Activated T-helper 17 cell treated with anti-CD3 and anti-CD28 coated beads, Interleukin-2, amount 50 U/mL, for 72 hours (primary cell): ENCODE measurements around the gene CCL2. TPM values are rescaled to one million over a fixed set of nuclear protein-coding genes. Genes with fewer than 3 reads are reported as not detected.

Source experiments
- ATAC-seq: fragments of 150-1000 bp; cut with Tn5 transposase; replicated peaks from 2 replicates; pipeline ENCODE4 v1.10.0; 2021; ENCODE audit warnings: mild to moderate bottlenecking, moderate library complexity
- H3K27ac Mint-ChIP-seq: one replicate; pipeline ENCODE4 v1.8.0; 2022; ENCODE audit warnings: mixed read lengths
- H3K27me3 Mint-ChIP-seq: one replicate; pipeline ENCODE4 v1.8.0; 2022; ENCODE audit warnings: mixed read lengths
- H3K36me3 Mint-ChIP-seq: one replicate; pipeline ENCODE4 v1.8.0; 2022; ENCODE audit warnings: low read depth, mild to moderate bottlenecking, mixed read lengths
- H3K4me1 Mint-ChIP-seq: one replicate; pipeline ENCODE4 v1.8.0; 2022; ENCODE audit warnings: mixed read lengths
- H3K4me3 Mint-ChIP-seq: one replicate; pipeline ENCODE4 v1.8.0; 2022; ENCODE audit warnings: mild to moderate bottlenecking, mixed read lengths
- H3K9me3 Mint-ChIP-seq: one replicate; pipeline ENCODE4 v1.8.0; 2022; ENCODE audit warnings: mixed read lengths
- total RNA-seq, 2 donors: library from RNA; stranded (reverse); gene quantifications; one replicate each; pipeline ENCODE4 v1.2.3, GENCODE V29; 2022

The CCL2 gene
- total RNA-seq, 2 donors from 2014 or later, result not detected

- peaks cover 39% of the 10 kb centered on the region for H3K27me3 Mint-ChIP-seq
- H3K9me3 Mint-ChIP-seq, result no peaks in the 10 kb centered on the region
- H3K27ac Mint-ChIP-seq, result no peak overlapping the region
- ATAC-seq, result no peak
- no peaks in the 10 kb centered on the region for H3K36me3 Mint-ChIP-seq
- no peak overlapping the region for H3K4me3 Mint-ChIP-seq
- H3K4me1 Mint-ChIP-seq, result no peaks in the 10 kb centered on the region
Observed at GRCh38 chr17:34227707-34228106, 27.4 kb upstream of the CCL2 start.

GRCh38 chr17:34228781-34229180 lies 26.3 kb upstream of the CCL2 start:
- Mint-ChIP-seq H3K27ac (no peak overlapping the region), H3K4me3 (no peak overlapping the region), H3K4me1 (no peaks in the 10 kb centered on the region), H3K36me3 (no peaks in the 10 kb centered on the region), H3K27me3 (peaks cover 45% of the 10 kb centered on the region), H3K9me3 (no peaks in the 10 kb centered on the region)
- no peak for ATAC-seq

- no peak overlapping the region for H3K27ac Mint-ChIP-seq
- no peak for ATAC-seq
- no peak overlapping the region for H3K4me3 Mint-ChIP-seq
- no peaks in the 10 kb centered on the region for H3K9me3 Mint-ChIP-seq
- no peaks in the 10 kb centered on the region for H3K36me3 Mint-ChIP-seq
- H3K27me3 Mint-ChIP-seq, result peaks cover 47% of the 10 kb centered on the region
- H3K4me1 Mint-ChIP-seq, result no peaks in the 10 kb centered on the region
Observed at GRCh38 chr17:34230342-34230741, 24.7 kb upstream of the CCL2 start.

- H3K4me1 Mint-ChIP-seq, result no peaks in the 10 kb centered on the region
- H3K4me3 Mint-ChIP-seq, result no peak overlapping the region
- no peaks in the 10 kb centered on the region for H3K9me3 Mint-ChIP-seq
- H3K27ac Mint-ChIP-seq, result no peak overlapping the region
- H3K27me3 Mint-ChIP-seq, result peaks cover 31% of the 10 kb centered on the region
- H3K36me3 Mint-ChIP-seq, result no peaks in the 10 kb centered on the region
- no peak for ATAC-seq
Observed at GRCh38 chr17:34234616-34235015, 20.5 kb upstream of the CCL2 start.

- Mint-ChIP-seq H3K4me1 (no peaks in the 10 kb centered on the region), H3K9me3 (no peaks in the 10 kb centered on the region)
- no peak for ATAC-seq
Observed at GRCh38 chr17:34235389-34236028, 19.6 kb upstream of the CCL2 start.

GRCh38 chr17:34236281-34236892 lies 18.7 kb upstream of the CCL2 start:
- ATAC-seq, result no peak
- peaks cover 22% of the 10 kb centered on the region for H3K27me3 Mint-ChIP-seq
- no peaks in the 10 kb centered on the region for H3K9me3 Mint-ChIP-seq
- no peaks in the 10 kb centered on the region for H3K4me1 Mint-ChIP-seq
- H3K4me3 Mint-ChIP-seq, result no peak overlapping the region
- H3K27ac Mint-ChIP-seq, result no peak overlapping the region
- H3K36me3 Mint-ChIP-seq, result no peaks in the 10 kb centered on the region

More at GRCh38 chr17:34235389-34236028, 19.6 kb upstream of the CCL2 start:
- peaks cover 30% of the 10 kb centered on the region for H3K27me3 Mint-ChIP-seq
- no peak overlapping the region for H3K27ac Mint-ChIP-seq
- H3K36me3 Mint-ChIP-seq, result no peaks in the 10 kb centered on the region
- H3K4me3 Mint-ChIP-seq, result no peak overlapping the region

GRCh38 chr17:34237458-34237857 lies 17.6 kb upstream of the CCL2 start:
- Mint-ChIP-seq H3K27me3 (peaks cover 21% of the 10 kb centered on the region), H3K36me3 (no peaks in the 10 kb centered on the region), H3K4me1 (no peaks in the 10 kb centered on the region), H3K9me3 (no peaks in the 10 kb centered on the region), H3K4me3 (no peak overlapping the region), H3K27ac (no peak overlapping the region)
- no peak for ATAC-seq

GRCh38 chr17:34241062-34241461 lies 14.0 kb upstream of the CCL2 start:
- Mint-ChIP-seq H3K4me1 (no peaks in the 10 kb centered on the region), H3K36me3 (no peaks in the 10 kb centered on the region), H3K9me3 (no peaks in the 10 kb centered on the region), H3K27ac (no peak overlapping the region), H3K27me3 (peaks cover 13% of the 10 kb centered on the region), H3K4me3 (no peak overlapping the region)
- ATAC-seq, result no peak

GRCh38 chr17:34242587-34243363 lies 12.3 kb upstream of the CCL2 start:
- no peak overlapping the region for H3K27ac Mint-ChIP-seq
- no peak for ATAC-seq
- H3K4me3 Mint-ChIP-seq, result no peak overlapping the region
- H3K4me1 Mint-ChIP-seq, result no peaks in the 10 kb centered on the region
- no peaks in the 10 kb centered on the region for H3K9me3 Mint-ChIP-seq
- peaks cover 6% of the 10 kb centered on the region for H3K27me3 Mint-ChIP-seq
- H3K36me3 Mint-ChIP-seq, result no peaks in the 10 kb centered on the region

GRCh38 chr17:34243364-34244320 lies 11.4 kb upstream of the CCL2 start:
- Mint-ChIP-seq H3K9me3 (no peaks in the 10 kb centered on the region), H3K4me3 (no peak overlapping the region), H3K4me1 (no peaks in the 10 kb centered on the region), H3K36me3 (no peaks in the 10 kb centered on the region), H3K27me3 (peaks cover 11% of the 10 kb centered on the region), H3K27ac (no peak overlapping the region)
- no peak for ATAC-seq

- Mint-ChIP-seq H3K27ac (no peak overlapping the region), H3K9me3 (no peaks in the 10 kb centered on the region)
Observed at GRCh38 chr17:34245351-34245905, 9.7 kb upstream of the CCL2 start.

GRCh38 chr17:34246446-34246845 lies 8.6 kb upstream of the CCL2 start:
- H3K27me3 Mint-ChIP-seq, result peaks cover 17% of the 10 kb centered on the region
- H3K36me3 Mint-ChIP-seq, result no peaks in the 10 kb centered on the region
- ATAC-seq, result no peak
- no peak overlapping the region for H3K27ac Mint-ChIP-seq
- no peaks in the 10 kb centered on the region for H3K4me1 Mint-ChIP-seq
- no peak overlapping the region for H3K4me3 Mint-ChIP-seq
- no peaks in the 10 kb centered on the region for H3K9me3 Mint-ChIP-seq

More at GRCh38 chr17:34245351-34245905, 9.7 kb upstream of the CCL2 start:
- ATAC-seq, result no peak
- peaks cover 11% of the 10 kb centered on the region for H3K27me3 Mint-ChIP-seq
- H3K4me3 Mint-ChIP-seq, result no peak overlapping the region
- H3K36me3 Mint-ChIP-seq, result no peaks in the 10 kb centered on the region
- no peaks in the 10 kb centered on the region for H3K4me1 Mint-ChIP-seq

GRCh38 chr17:34246881-34247280 lies 8.2 kb upstream of the CCL2 start:
- peaks cover 22% of the 10 kb centered on the region for H3K27me3 Mint-ChIP-seq
- no peaks in the 10 kb centered on the region for H3K9me3 Mint-ChIP-seq
- H3K4me1 Mint-ChIP-seq, result no peaks in the 10 kb centered on the region
- H3K4me3 Mint-ChIP-seq, result no peak overlapping the region
- H3K27ac Mint-ChIP-seq, result no peak overlapping the region
- no peak for ATAC-seq
- no peaks in the 10 kb centered on the region for H3K36me3 Mint-ChIP-seq

- Mint-ChIP-seq H3K27me3 (peaks cover 27% of the 10 kb centered on the region), H3K4me1 (no peaks in the 10 kb centered on the region), H3K4me3 (no peak overlapping the region), H3K27ac (no peak overlapping the region), H3K36me3 (no peaks in the 10 kb centered on the region), H3K9me3 (no peaks in the 10 kb centered on the region)
- ATAC-seq, result no peak
Observed at GRCh38 chr17:34248511-34249024, 6.5 kb upstream of the CCL2 start.
